H54 (cell line): Measurements from ENCODE around the gene NOX4.
"Not testable (repeated sequence)": the region's sequence is repeated elsewhere in the genome, so short reads cannot be mapped to it uniquely, and the experiment has no call there.

Experiments used
- DNase-seq: peaks from one replicate; pipeline ENCODE4 v3.0.0; 2011; ENCODE audit warnings: low spot score, mixed read lengths; ENCODE audit not compliant: insufficient read length
- FAIRE-seq: peaks from 3 replicates; lab custom pipeline; 2011; peaks lifted over from hg19 to GRCh38; lab: Jason Lieb, UNC
- POLR2A ChIP-seq: IDR thresholded peaks from 2 replicates; pipeline ENCODE4 v1.6.1; 2011; ENCODE audit warnings: low read depth, mild to moderate bottlenecking, low read length

NOX4 gene

GRCh38 chr11:89381094-89381493 lies 110.1 kb downstream of the NOX4 start:
- TF ChIP-seq POLR2A: no peak
- peak; percentile 69 for FAIRE-seq
- DNase-seq: peak; percentile 1

- DNase-seq: not testable (repeated sequence)
- peak; percentile 58 for FAIRE-seq
These were observed 111.0 kb downstream of the NOX4 start for GRCh38 chr11:89379976-89380771.

- not testable (repeated sequence) for FAIRE-seq, DNase-seq
These were observed 112.2 kb downstream of the NOX4 start for GRCh38 chr11:89378986-89379385.

- not testable (repeated sequence) for FAIRE-seq, DNase-seq
These were observed 121.8 kb downstream of the NOX4 start for GRCh38 chr11:89369356-89369755.

GRCh38 chr11:89364856-89365255 lies 126.3 kb downstream of the NOX4 start:
- not testable (repeated sequence) for FAIRE-seq

GRCh38 chr11:89361734-89362133 lies 129.4 kb downstream of the NOX4 start:
- FAIRE-seq (no peak), DNase-seq (no peak)
- no peak for TF ChIP-seq POLR2A

More at GRCh38 chr11:89364856-89365255, 126.3 kb downstream of the NOX4 start:
- DNase-seq: not testable (repeated sequence)

GRCh38 chr11:89359208-89359607 lies 132.0 kb downstream of the NOX4 start:
- not testable (repeated sequence) for FAIRE-seq

GRCh38 chr11:89358761-89359160 lies 132.4 kb downstream of the NOX4 start:
- no peak for TF ChIP-seq POLR2A
- no peak for FAIRE-seq

More at GRCh38 chr11:89359208-89359607, 132.0 kb downstream of the NOX4 start:
- DNase-seq: not testable (repeated sequence)

GRCh38 chr11:89355646-89356045 lies 135.5 kb downstream of the NOX4 start:
- FAIRE-seq: no peak
- no peak for TF ChIP-seq POLR2A
- DNase-seq: no peak

More at GRCh38 chr11:89358761-89359160, 132.4 kb downstream of the NOX4 start:
- DNase-seq: no peak

GRCh38 chr11:89354513-89354912 lies 136.7 kb downstream of the NOX4 start:
- not testable (repeated sequence) for FAIRE-seq, DNase-seq

- DNase-seq: no peak
- no peak for TF ChIP-seq POLR2A
These were observed 144.1 kb downstream of the NOX4 start for GRCh38 chr11:89347071-89347470.

GRCh38 chr11:89346601-89347000 lies 144.6 kb downstream of the NOX4 start:
- FAIRE-seq (no peak), DNase-seq (no peak)
- TF ChIP-seq POLR2A: no peak

More at GRCh38 chr11:89347071-89347470, 144.1 kb downstream of the NOX4 start:
- FAIRE-seq: no peak

- DNase-seq, FAIRE-seq: not testable (repeated sequence)
These were observed 148.1 kb downstream of the NOX4 start for GRCh38 chr11:89342880-89343572.

- DNase-seq, FAIRE-seq: not testable (repeated sequence)
These were observed 150.7 kb downstream of the NOX4 start for GRCh38 chr11:89340450-89340849.

GRCh38 chr11:89338073-89338472 lies 153.1 kb downstream of the NOX4 start:
- FAIRE-seq, DNase-seq: not testable (repeated sequence)

- DNase-seq: not testable (repeated sequence)
- FAIRE-seq: peak; percentile 67
These were observed 154.0 kb downstream of the NOX4 start for GRCh38 chr11:89337100-89337650.

- FAIRE-seq: peak; percentile 87
These were observed 157.5 kb downstream of the NOX4 start for GRCh38 chr11:89333704-89334103.

GRCh38 chr11:89331940-89332339 lies 159.2 kb downstream of the NOX4 start:
- FAIRE-seq: not testable (repeated sequence)

More at GRCh38 chr11:89333704-89334103, 157.5 kb downstream of the NOX4 start:
- not testable (repeated sequence) for DNase-seq

More at GRCh38 chr11:89331940-89332339, 159.2 kb downstream of the NOX4 start:
- DNase-seq: not testable (repeated sequence)
